DND-41 (cell line): ENCODE results near the gene TREML1.

Source experiments
- ATAC-seq: fragments of 200-7000 bp; cut with Tn5 transposase; 3 replicates; pipeline ENCODE4 v1.9.1; 2021; ENCODE audit warnings: low read depth; ENCODE audit not compliant: insufficient read depth
- DNase-seq: peaks from one replicate; pipeline ENCODE4 v3.0.0-alpha.2; 2020
- H2AFZ ChIP-seq: 2 replicates; pipeline ENCODE4 v1.6.0; 2012; ENCODE audit warnings: low read depth, low read length
- H3K27ac ChIP-seq: 2 replicates; pipeline ENCODE4 v1.5.1; 2012; ENCODE audit warnings: low read length, inconsistent platforms
- H3K27me3 ChIP-seq: fragments of 200-600 bp; sonication (generic); 2 replicates; pipeline ENCODE4 v1.6.0; 2012; ENCODE audit warnings: low read length, mild to moderate bottlenecking, inconsistent platforms; ENCODE audit not compliant: insufficient read depth, poor library complexity
- H3K36me3 ChIP-seq: 2 replicates; pipeline ENCODE4 v1.5.1; 2012; ENCODE audit warnings: low read length, inconsistent platforms; ENCODE audit not compliant: insufficient read depth
- H3K4me1 ChIP-seq: 2 replicates; pipeline ENCODE4 v1.5.1; 2012; ENCODE audit warnings: mild to moderate bottlenecking, low read length; ENCODE audit not compliant: insufficient read depth
- H3K4me2 ChIP-seq: 2 replicates; pipeline ENCODE4 v1.6.0; 2012; ENCODE audit warnings: mild to moderate bottlenecking, moderate library complexity, low read length, inconsistent platforms; ENCODE audit not compliant: insufficient read depth
- H3K4me3 ChIP-seq, 2 experiments: fragments of 200-600 bp in 1 of 2; shearing (Covaris generic) in 1 of 2; 2 replicates each; pipeline ENCODE4 v1.5.1; 2012 to 2016; ENCODE audit warnings: inconsistent platforms in 2 of 2, low read length in 2 of 2, mild to moderate bottlenecking in 2 of 2, low read depth in 1 of 2, moderate library complexity in 1 of 2
- H3K79me2 ChIP-seq: 2 replicates; pipeline ENCODE4 v1.6.0; 2012; ENCODE audit warnings: low read length, inconsistent platforms; ENCODE audit not compliant: insufficient read depth
- H3K9ac ChIP-seq: 2 replicates; pipeline ENCODE4 v1.6.0; 2012; ENCODE audit warnings: low read depth, mild to moderate bottlenecking, inconsistent platforms, low read length, moderate library complexity
- H3K9me3 ChIP-seq: 2 replicates; pipeline ENCODE4 v1.5.1; 2012; ENCODE audit warnings: low read length, moderate library complexity, mild to moderate bottlenecking, inconsistent platforms; ENCODE audit not compliant: insufficient read depth, severe bottlenecking
- H4K20me1 ChIP-seq: 2 replicates; pipeline ENCODE4 v1.6.0; 2012; ENCODE audit warnings: low read length; ENCODE audit not compliant: insufficient read depth
- CTCF ChIP-seq: IDR thresholded peaks from 2 replicates; pipeline ENCODE4 v1.5.1; 2012; ENCODE audit warnings: borderline replicate concordance, low read length, moderate library complexity, mild to moderate bottlenecking; ENCODE audit not compliant: poor library complexity, severe bottlenecking; ENCODE audit errors: extremely low read depth
- EZH2 ChIP-seq: IDR thresholded peaks from 3 replicates; pipeline ENCODE4 v1.6.1; 2012; ENCODE audit warnings: borderline replicate concordance, low read depth, mild to moderate bottlenecking, moderate library complexity, low read length, inconsistent platforms; ENCODE audit not compliant: severe bottlenecking

Gene TREML1

GRCh38 chr6:41200296-41200900 is 46.3 kb upstream of the TREML1 start:
- DNase-seq: peak; percentile 97

GRCh38 chr6:41199552-41200246 is 45.6 kb upstream of the TREML1 start:
- peak; percentile 53 for DNase-seq
- H3K9me3 ChIP-seq: no peaks in the 10 kb centered on the region
- peak overlapping the region in 1 of 2 experiments; percentile 5; a peak in 1 of 4 replicates for H3K4me3 ChIP-seq
- TF ChIP-seq EZH2: no peak
- TF ChIP-seq CTCF: no peak
- H3K27me3 ChIP-seq: no peaks in the 10 kb centered on the region
- peak overlapping the region; percentile 61 for H3K4me2 ChIP-seq
- H3K27ac ChIP-seq: peak overlapping the region; percentile 92
- H3K9ac ChIP-seq: peak overlapping the region; percentile 59
- no peak overlapping the region for H2AFZ ChIP-seq
- H4K20me1 ChIP-seq: no peaks in the 10 kb centered on the region
- H3K36me3 ChIP-seq: no peaks in the 10 kb centered on the region
- H3K79me2 ChIP-seq: no peaks in the 10 kb centered on the region
- peaks cover 58% of the 10 kb centered on the region for H3K4me1 ChIP-seq
- ATAC-seq: peak; percentile 28

More at GRCh38 chr6:41200296-41200900, 46.3 kb upstream of the TREML1 start:
- Histone ChIP-seq H3K9ac (peak overlapping the region; percentile 59), H4K20me1 (no peaks in the 10 kb centered on the region), H3K4me3 (peak overlapping the region in 1 of 2 experiments; percentile 47; a peak in 2 of 4 replicates), H2AFZ (peak overlapping the region; percentile 52), H3K36me3 (no peaks in the 10 kb centered on the region), H3K27me3 (no peaks in the 10 kb centered on the region), H3K27ac (peak overlapping the region; percentile 92), H3K4me2 (peak overlapping the region; percentile 61), H3K9me3 (no peaks in the 10 kb centered on the region), H3K4me1 (peaks cover 58% of the 10 kb centered on the region), H3K79me2 (no peaks in the 10 kb centered on the region)
- peak; percentile 73 for ATAC-seq
- TF ChIP-seq EZH2 (no peak), CTCF (no peak)

DNA sequence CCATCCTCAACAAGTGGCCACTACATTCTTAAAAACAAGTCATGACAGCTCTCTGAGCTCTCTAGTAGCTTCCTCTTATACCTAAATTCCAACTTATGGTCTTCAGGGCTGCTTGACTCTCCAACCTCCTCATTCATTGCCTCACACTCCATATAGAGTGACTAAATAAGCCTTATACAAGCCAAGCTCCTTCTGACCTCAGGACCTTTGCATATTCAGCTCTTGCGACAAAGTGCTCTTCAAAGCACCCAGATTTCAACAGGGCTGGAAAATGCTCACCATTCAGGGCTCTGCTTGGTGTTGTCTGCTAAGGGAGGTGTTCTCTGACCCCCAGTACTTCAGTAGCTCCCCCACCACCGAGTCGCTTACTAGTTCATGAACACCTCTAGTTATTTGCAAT is 43.1 kb upstream of the TREML1 start:
- ATAC-seq: no peak
- Histone ChIP-seq H3K4me3 (no peak overlapping the region), H3K9me3 (no peaks in the 10 kb centered on the region), H4K20me1 (no peaks in the 10 kb centered on the region), H3K79me2 (no peaks in the 10 kb centered on the region), H3K4me2 (no peak overlapping the region), H3K36me3 (peaks cover 4% of the 10 kb centered on the region; the same call in 1 of the 2 replicates), H3K4me1 (peaks cover 39% of the 10 kb centered on the region), H3K27ac (no peak overlapping the region), H3K9ac (no peak overlapping the region), H3K27me3 (no peaks in the 10 kb centered on the region), H2AFZ (no peak overlapping the region)
- no peak for DNase-seq
- TF ChIP-seq EZH2 (no peak), CTCF (no peak)
